Activated gamma-delta T cell treated with anti-CD3 and anti-CD28 coated beads, Interleukin-2, amount 50 U/mL, for 16 hours (primary cell): ENCODE results near the gene OR6C74.

ENCODE experiments used
- DNase-seq: peaks from one replicate; pipeline ENCODE4 v3.0.0-alpha.2; 2020; ENCODE audit warnings: low read depth

OR6C74 gene

GRCh38 chr12:55244309-55244708 lies at the start of gene OR6C74:
OR6C74 (plus strand) TSS chr12:55244609; CDS start chr12:55247288, 2,679 bp downstream.
- no peak for DNase-seq

DNA sequence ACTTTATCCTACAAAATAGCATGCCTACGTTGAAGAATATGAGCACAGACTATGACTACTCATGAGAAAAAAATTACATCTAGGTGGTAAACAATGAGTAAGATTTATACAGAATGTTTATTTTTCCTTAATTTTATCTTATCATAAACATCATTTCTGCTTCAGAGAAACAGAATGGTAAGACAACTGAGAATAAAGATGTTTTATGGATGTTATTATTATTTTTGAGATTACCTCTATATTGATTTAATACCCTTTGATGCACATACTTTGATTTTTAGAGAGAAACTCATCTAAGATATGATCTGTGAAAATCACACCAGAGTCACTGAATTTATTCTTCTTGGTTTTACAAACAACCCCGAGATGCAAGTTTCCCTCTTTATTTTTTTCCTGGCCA lies 23.7 kb upstream of the OR6C74 start, which contains the start of gene OR10A7:
TSS of gene OR10A7 (plus strand) at position 301 of the 400 bp plus-strand sequence. CDS start at position 301, 0 bp downstream.
- no peak for DNase-seq

DNA sequence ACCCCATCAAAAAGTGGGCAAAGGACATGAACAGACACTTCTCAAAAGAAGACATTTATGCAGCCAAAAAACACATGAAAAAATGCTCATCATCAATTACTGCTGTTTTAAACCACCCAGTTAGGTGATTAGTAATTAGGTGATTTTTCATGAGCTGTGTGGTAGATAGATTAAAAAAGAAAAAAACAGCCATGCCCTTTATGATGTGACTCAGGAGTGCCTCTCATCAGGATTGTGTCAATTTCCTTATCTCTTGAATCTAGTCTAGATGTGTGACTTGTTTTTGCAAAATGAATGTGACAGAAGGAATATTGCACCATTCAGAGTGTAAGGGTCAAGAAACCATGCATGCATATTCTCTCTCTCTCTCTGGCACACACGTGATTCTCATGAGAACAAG lies 17.9 kb upstream of the OR6C74 start:
- DNase-seq: no peak

GRCh38 chr12:55227643-55228042 lies 16.8 kb upstream of the OR6C74 start:
- DNase-seq: no peak

- no peak for DNase-seq
Observed at GRCh38 chr12:55246159-55246558, 1.8 kb downstream of the OR6C74 start.

DNA sequence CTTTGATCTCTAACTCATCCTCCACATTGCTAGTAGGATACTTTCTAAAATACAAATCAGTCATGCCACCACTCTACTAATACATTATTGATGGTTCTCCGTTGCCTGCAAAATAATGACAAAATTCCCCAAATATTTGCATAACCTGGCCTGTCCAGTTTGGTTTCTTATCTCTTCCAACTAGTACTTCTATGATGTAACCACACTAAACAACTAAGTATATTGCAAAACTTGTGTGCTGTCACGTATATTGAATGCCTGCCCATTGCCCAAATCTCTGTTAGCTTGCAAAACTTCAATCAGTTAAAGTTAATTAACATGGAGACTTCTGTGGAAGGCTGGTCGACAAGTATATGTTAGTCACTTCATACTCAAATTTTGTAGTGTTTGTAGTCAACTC lies 6.5 kb downstream of the OR6C74 start:
- no peak for DNase-seq

DNA sequence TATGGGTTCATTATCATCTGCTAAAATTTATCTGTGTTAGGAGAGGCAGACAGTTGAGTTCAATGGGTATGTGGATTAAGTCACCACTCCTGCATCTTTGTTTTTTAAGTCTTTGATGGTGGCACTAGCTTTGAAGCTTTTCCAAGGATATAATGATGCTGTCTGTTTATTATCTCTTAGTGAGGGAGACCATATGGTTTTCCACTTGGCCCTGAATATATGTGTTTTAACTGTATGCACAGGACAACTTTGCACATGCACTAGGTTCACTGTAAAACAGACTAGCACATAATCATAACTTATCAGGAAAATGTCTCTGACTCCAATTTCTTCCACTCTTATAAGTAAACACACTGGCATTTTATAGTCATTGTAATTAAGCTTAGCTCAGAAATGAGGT lies 8.9 kb downstream of the OR6C74 start:
- no peak for DNase-seq

DNA sequence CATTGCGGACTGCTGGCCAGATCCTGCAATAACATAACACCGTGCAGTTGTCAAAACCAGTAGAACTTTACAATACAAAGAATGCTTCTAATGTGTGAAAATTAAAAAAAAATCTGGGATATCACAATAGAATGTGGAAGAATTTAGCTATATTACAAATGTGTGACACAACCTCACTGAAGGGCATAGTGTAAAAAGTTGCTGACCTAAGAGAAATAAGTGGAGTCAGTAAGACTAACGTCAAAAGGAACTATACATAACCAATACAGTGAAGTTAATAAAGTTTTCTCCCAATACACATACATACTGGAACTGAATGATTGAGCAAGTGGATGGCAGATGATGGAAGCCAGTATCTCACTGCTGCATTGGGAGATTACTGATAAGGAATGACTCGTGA lies 12.4 kb downstream of the OR6C74 start:
- DNase-seq: no peak

- no peak for DNase-seq
Observed at GRCh38 chr12:55258303-55258702, 13.9 kb downstream of the OR6C74 start.

DNA sequence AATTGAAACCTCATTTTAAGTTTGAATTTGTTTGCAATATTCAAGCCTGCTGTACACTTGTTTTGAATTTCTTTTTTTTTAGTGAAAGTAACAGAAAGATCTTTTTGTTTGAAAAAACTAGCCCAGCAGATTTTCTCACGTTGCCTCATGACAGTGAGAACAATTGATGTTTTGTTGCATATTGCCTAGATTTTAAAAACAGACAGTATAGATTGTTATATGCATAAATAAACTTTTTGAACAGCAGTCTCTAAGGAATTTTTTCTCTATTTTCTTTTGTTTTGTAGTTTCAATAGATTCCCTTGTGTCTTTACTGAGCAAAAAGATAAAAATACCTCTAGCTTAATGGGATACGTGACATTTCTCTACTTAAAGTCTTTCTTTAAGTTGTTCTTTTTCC lies 36.6 kb downstream of the OR6C74 start:
- no peak for DNase-seq

GRCh38 chr12:55289999-55290398 lies 45.6 kb downstream of the OR6C74 start:
- DNase-seq: no peak
